HG03039 (cell line): ENCODE results near the gene ARHGAP30.
"Not testable (repeated sequence)": the region's sequence is repeated elsewhere in the genome, so short reads cannot be mapped to it uniquely, and the experiment has no call there.

Experiments
- ATAC-seq: cut with Tn5 transposase; IDR thresholded peaks from one replicate; pipeline ENCODE4 v1.9.1; 2021; ENCODE audit warnings: mild to moderate bottlenecking, moderate library complexity; ENCODE audit not compliant: unreplicated experiment

Gene ARHGAP30

DNA sequence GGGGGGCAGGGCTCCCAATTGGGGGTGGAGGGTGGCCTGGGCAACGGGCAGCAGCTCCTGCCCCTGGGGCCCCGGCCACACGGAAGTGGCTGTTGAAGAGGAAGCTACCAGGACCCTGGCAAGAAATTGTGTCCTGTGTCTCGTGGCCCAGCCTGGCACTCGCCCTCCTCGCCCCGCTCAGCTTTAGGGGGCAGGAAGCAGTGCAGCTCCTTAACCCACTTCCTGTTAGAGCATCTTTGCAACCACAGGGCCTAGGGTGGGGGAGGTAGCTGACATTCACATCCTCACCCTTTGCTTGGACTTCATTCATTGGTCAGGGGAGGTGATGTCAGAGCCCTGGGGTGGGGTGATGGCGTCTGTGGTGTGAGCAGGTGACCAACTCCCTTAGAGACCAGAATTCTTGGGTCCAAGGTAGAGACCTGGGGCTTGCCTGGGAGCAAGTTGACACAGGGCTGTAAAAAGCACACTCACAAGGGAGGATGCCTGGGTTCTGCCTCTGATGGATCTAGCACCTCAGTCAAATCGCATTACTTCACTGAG lies at the start of gene ARHGAP30:
TSS of gene ARHGAP30 (minus strand) at position 161 of the 540 bp plus-strand sequence. CDS start 267 bp downstream, outside the sequence.
- peak; percentile 80 for ATAC-seq

DNA sequence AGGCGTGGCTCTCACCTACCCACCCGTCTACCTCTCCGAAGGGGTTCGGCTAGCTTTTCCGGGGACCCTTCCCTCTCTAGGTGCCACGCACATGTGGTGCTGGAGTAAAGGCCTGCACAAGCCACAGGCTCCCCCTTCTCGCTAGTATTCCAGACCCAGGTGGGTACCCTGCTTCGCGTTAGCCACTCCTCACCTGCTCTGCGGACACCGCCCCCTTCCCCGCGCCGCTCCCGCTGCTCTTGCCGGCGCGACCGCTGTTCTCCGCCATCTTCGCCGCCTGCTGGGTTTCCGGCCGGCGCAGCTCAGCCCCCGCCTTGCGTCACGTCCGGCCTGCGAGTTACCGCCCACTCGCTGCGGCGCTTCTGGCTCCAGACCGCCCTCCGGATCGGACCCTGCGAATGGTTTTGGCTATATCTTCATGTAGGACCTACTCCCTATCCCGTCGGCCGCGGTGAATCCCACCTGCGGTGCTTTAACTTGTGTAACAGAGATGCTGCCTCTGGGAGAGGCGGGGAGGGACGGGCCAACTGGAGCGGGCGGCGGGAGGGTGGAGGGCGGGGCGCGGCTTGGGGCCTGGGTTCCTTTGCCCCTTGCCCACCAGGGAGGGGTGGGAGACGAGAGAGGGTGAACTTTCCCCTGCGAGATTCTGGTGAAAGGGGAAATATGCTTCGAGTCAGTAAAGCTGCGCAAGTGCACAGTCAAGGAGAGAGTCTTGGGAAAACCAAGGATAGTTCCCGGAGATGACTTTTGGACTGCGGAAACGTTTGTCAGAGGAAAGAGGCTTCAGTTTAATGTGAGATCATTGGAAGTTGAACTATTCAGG lies 48.3 kb upstream of the ARHGAP30 start, which contains the start of the genes NIT1 and PFDN2:
TSS of gene NIT1 (plus strand) at position 347 of the 823 bp plus-strand sequence. CDS start at position 419, 72 bp downstream.
TSS of gene PFDN2 (minus strand) at position 279 of the 823 bp plus-strand sequence. CDS start at position 268, 11 bp downstream.
- peak; percentile 75 for ATAC-seq

GRCh38 chr1:161115961-161116360 lies 46.3 kb upstream of the ARHGAP30 start:
- ATAC-seq, result not testable (repeated sequence)

DNA sequence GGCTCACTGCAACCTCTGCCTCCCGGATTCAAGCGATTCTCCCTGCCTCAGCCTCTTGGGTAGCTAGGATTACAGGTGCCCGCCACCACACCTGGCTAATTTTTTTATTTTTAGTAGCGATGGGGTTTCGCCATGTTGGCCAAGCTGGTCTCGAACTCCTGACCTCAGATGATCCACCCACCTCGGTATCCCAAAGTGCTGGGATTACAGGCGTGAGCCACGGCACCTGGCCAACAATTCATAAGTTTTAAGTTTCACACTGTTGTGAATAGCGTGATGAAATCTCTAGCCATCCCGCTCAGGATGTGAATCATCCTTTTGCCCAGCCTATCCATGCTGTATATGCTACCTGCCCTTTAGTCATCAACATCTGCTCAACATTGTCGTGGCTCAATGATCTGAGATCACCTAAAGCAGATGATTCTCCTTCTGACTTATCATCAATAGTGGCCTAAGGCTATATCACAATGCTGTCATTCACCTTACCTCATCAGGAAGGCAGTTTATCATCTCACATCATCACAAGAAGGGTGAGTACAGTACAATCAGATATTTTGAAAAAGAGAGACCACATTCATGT lies 45.5 kb upstream of the ARHGAP30 start:
- ATAC-seq, result no peak

GRCh38 chr1:161114556-161114955 lies 44.9 kb upstream of the ARHGAP30 start:
- no peak for ATAC-seq

DNA sequence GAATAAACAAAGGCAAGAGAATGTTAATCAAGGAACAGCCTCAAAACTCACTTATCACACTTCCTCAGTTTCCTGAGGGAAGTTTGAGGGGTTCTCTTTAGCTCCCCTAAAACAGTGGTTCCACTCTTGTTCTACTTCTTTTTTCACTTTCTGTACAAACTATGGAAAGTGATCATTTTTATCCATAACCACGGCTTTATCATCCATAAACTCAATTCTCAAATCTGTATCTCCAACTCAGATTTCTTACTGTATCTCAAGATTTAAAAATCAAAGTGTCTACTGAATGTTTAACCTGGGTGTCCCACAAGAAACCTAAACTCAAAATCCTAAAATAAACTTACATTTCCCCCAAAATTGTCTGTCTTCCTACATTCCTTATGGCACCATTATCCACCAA lies 44.2 kb upstream of the ARHGAP30 start:
- ATAC-seq, result no peak

- no peak for ATAC-seq
These were observed 41.8 kb upstream of the ARHGAP30 start for GRCh38 chr1:161111527-161111926.

- no peak for ATAC-seq
These were observed 41.4 kb upstream of the ARHGAP30 start for GRCh38 chr1:161111117-161111516.

DNA sequence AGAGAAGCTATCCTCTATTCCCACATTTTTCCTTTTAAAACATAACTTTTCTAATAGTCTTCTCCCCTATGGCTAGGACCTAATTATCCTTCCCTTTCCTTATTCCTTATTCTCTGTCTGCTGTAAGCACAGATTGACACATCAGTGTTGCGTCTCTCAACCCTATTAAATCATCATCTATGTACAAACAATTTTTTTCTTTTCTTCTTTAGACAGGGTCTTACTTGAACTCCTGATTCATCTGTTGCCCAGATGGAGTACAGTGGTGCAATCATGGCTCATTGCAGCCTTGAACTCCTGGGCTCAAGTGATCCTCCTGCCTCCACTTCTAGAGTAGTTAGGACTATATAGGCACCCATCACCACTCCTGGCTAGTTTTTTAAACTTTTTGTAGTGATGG lies 36.7 kb upstream of the ARHGAP30 start:
- ATAC-seq, result no peak

DNA sequence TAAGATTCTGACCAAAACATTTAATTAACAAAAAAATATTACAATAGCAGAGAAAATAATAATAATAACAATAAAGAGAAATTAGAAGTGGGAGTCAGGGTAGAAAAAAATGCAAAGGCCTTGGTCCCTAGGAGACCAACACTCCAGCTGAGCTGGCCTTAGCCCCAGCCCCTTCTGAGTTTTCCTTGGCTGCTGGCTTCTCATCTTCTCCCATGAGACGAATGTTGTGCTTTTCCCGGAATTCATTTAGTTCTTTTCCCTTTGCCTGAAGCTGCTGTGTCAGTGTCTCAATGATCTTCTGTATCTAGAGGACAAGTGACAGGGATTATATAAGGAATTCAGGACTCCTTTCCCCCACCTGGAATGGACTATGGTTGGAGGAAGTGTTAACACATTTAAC lies 30.9 kb upstream of the ARHGAP30 start:
- ATAC-seq, result no peak

DNA sequence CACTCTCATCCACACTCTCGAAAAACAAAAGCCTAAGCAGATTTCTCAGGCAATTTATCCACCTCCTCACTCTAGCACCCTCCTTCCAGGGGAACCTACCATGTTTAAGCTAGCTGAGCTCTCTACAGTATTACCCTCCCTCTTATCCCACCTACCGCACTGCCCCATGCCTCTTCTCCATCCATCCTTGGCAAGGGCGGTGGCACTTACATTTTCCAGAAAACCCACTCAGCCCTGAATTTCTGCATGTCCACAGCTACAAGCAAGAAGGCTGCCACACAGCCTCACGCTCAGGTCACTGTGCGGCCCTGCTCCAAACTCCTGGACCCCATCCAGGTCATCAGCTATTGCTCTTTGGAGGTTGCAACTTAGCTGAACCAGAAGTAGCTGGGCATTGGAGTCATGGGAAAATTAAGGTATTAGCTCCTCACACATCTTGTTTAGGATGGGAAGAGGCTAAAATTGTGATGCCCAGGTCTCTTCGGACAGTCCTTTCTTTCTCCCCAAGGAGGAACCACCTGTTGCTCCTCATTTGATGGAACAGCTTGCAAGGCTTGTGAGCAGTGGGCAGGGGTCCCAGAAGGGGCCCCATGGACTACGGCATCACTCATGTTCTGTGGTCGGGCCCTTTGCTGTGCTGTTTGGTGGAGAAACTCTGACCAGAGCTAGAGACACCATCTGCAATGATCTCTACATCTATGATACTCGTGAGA lies 29.6 kb upstream of the ARHGAP30 start:
- no peak for ATAC-seq

- peak; percentile 53 for ATAC-seq
These were observed 28.7 kb upstream of the ARHGAP30 start, which contains the start of gene KLHDC9 for GRCh38 chr1:161098210-161099068. Gene KLHDC9, plus strand, starts transcription at chr1:161098361. Its CDS starts 175 bp downstream, at chr1:161098536.

GRCh38 chr1:161096530-161096929 lies 26.8 kb upstream of the ARHGAP30 start:
- ATAC-seq, result no peak

DNA sequence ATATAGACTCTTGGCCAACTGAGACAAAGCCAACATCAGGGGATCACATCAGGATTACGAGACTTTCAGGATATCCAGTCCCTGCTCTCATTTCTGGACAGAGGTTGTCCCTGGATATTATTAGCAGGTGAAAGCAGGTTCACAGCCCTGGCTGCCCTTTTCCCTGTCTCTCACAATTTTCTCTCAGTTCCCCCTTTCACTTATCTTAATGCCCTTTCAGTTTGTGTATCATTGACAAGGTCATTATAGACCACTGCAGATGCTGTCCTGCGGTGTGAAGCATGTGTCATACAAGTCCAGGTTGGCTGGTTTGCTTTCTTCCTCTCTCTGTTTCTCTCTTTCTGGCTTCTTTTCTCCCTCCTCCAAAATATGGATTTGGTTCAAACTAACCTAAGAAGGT lies 26.3 kb upstream of the ARHGAP30 start:
- no peak for ATAC-seq

- no peak for ATAC-seq
These were observed 25.5 kb upstream of the ARHGAP30 start for GRCh38 chr1:161095230-161095629.

GRCh38 chr1:161094481-161094880 lies 24.8 kb upstream of the ARHGAP30 start:
- no peak for ATAC-seq

DNA sequence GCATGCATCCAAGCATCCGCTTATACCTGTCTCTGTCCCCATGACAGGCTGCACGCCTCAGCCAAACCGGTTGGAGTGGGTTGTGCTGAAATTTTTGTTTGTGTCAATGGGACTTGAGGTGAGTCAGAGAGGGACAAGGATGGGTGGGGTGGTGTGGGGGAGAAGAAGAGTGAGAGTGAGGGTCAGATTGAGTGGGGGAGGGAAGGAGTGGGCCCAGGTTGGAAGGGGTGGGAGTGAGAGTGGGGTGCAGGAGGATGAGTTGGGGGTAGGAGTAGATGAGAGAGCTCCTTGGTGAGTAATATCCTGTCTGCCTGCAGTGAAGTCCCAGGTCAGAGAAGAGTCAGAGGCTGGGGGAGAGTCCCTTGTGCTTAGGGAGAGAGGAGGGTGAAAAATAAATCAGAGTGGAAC lies 22.9 kb upstream of the ARHGAP30 start:
- ATAC-seq, result no peak

GRCh38 chr1:161091796-161092507 lies 22.3 kb upstream of the ARHGAP30 start:
- ATAC-seq, result no peak

GRCh38 chr1:161091093-161091492 lies 21.4 kb upstream of the ARHGAP30 start:
- no peak for ATAC-seq
